ENCODE results near the gene FHAD1. TPM values are rescaled to one million over a fixed set of nuclear protein-coding genes. Genes with fewer than 3 reads are reported as not detected.
A peak's percentile ranks its signal among the peaks of the same experiment; 100 is the strongest.

FHAD1 gene
- total RNA-seq, 1 donor, result 0.63 TPM

DNA sequence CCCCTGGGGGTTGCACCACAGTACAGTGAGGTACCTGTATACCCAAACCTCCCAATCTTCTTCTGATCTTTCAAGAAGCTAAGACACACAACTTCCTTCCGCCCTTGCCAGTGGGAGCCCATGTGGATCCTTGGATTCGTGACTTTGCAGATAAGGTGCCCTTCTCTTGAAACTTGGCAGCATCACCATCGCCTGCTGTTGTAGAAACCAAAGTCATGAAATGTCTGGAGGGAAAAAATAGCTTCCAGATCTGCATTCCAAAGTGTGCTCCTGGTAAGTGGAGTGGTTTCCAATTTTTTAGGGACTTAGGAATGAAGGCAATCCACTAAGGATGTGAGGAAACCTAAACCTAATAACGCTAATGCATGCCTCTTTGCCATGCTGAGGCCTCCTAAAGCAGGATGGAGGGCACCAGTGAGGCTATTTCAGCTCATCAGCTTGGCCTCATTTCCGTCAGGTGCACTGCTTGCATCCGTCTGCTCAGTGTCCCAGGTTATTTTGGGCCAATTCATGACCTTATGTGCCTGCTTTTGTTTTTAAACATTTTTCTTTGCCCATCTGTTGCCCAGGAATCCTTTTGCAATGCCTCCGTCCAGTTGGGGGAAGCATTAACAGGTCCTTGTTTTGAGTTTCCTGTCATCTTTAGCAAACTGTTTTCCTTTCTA is 154.5 kb downstream of the FHAD1 start:
- peak; percentile 42 for DNase-seq (ENCODE audit: low read depth)
- H3K4me3 ChIP-seq (ENCODE audit: low read depth, low read length), result no peak overlapping the region
- TF ChIP-seq, protein P1, sequence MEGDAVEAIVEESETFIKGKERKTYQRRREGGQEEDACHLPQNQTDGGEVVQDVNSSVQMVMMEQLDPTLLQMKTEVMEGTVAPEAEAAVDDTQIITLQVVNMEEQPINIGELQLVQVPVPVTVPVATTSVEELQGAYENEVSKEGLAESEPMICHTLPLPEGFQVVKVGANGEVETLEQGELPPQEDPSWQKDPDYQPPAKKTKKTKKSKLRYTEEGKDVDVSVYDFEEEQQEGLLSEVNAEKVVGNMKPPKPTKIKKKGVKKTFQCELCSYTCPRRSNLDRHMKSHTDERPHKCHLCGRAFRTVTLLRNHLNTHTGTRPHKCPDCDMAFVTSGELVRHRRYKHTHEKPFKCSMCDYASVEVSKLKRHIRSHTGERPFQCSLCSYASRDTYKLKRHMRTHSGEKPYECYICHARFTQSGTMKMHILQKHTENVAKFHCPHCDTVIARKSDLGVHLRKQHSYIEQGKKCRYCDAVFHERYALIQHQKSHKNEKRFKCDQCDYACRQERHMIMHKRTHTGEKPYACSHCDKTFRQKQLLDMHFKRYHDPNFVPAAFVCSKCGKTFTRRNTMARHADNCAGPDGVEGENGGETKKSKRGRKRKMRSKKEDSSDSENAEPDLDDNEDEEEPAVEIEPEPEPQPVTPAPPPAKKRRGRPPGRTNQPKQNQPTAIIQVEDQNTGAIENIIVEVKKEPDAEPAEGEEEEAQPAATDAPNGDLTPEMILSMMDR (IDR thresholded peaks at IDR 0.05; ENCODE audit: insufficient read depth, low read length), result no peak

DNA sequence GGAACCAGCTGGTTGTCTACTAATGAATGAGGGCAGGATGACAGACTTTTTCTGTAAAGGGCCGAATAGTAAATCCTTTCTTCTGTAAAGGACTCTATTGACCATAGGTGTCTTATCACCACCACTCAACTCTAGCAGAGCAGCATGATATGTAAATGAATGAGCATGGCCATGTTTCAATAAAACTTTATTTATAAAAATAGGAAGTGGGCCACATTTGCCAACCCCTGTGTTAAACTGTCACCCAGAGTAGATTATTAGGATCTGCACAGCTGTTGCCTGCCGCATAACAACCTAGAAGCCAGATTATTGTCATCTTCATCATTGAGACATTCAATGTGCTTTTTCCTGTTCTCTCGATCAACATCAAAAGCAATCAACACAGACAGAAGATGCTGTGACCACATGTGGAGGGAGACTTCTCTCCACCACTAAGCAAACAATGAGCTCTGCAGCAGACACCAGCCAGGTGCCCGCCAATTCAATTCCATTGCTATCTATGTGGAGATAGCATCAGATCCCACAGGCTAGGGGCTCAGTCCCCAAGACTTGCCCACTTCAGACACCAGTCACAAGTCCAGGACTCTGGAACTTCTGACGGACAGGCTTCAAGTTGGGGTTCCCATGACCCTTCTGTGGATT is 155.9 kb downstream of the FHAD1 start:
- H3K4me3 ChIP-seq (ENCODE audit: low read depth, low read length), result no peak overlapping the region
- TF ChIP-seq, protein P1 (IDR thresholded peaks at IDR 0.05; ENCODE audit: insufficient read depth, low read length), result no peak
- DNase-seq (ENCODE audit: low read depth), result no peak

DNA sequence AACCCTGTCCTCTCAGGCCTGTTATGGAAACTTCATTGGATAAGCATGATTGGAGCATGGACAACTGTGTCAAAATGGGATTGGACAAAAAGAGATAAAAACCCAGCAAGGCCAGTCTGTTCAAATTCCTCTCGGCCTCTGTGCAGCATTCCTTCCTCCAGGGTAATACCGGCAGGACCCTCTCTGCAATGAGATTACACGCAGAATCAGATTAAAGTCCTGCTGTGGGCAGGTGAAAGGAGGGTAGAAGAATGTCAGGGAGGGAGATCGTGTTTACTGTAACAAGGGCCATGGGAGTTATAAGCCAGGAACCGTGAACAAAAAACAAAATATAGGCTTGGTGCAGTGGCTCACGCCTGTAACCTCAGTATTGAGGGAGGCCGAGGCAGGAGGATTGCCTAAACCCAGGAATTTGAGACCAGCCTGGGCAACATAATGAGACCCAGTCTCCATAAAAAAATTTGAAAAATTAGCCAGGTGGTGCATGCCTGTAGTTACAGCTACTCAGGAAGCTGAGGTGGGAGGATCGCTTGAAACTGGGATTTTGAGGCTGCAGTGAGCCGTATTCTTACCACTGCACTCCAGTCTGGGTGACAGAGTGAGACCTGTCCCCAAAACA is 157.0 kb downstream of the FHAD1 start:
- DNase-seq (ENCODE audit: low read depth), result no peak
- TF ChIP-seq, protein P1 (IDR thresholded peaks at IDR 0.05; ENCODE audit: insufficient read depth, low read length), result no peak
- H3K4me3 ChIP-seq (ENCODE audit: low read depth, low read length), result no peak overlapping the region

DNA sequence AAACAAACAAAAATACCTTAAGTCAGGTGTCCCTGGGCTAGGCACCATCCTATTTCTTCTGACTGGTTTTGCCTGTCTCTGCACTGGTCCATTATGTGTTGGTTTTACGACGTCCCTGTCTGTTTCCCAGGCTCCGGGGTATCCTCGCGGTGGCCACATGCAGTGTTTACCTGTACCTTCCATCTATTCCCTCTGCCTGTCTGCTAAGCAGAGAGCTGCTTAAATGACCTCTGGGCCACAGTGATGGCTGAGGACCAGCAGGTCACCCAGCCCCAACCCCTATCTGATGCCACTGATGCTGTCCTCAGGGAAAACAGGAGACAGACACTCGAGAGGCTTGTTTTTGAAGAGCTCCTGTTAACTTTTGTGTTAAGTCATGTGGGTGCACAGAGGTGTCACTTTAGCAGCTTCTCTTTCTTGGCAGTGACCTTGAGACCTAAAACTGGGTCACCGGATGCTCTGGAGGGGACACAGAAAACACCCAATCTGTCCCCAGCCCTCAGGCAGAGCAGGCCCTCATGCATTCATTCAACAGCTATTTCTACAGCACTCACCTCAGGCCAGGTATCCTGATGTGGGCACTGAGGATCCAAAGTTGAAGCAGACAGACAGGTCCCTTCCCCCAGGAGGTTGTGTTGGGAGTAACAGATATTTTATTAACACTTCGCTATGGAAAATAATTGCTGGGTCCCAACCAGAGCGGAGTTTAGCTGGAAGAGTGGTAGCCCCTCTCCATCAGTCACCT is 158.3 kb downstream of the FHAD1 start:
- no peak for DNase-seq (ENCODE audit: low read depth)
- TF ChIP-seq, protein P1 (IDR thresholded peaks at IDR 0.05; ENCODE audit: insufficient read depth, low read length), result no peak
- H3K4me3 ChIP-seq (ENCODE audit: low read depth, low read length), result no peak overlapping the region

DNA sequence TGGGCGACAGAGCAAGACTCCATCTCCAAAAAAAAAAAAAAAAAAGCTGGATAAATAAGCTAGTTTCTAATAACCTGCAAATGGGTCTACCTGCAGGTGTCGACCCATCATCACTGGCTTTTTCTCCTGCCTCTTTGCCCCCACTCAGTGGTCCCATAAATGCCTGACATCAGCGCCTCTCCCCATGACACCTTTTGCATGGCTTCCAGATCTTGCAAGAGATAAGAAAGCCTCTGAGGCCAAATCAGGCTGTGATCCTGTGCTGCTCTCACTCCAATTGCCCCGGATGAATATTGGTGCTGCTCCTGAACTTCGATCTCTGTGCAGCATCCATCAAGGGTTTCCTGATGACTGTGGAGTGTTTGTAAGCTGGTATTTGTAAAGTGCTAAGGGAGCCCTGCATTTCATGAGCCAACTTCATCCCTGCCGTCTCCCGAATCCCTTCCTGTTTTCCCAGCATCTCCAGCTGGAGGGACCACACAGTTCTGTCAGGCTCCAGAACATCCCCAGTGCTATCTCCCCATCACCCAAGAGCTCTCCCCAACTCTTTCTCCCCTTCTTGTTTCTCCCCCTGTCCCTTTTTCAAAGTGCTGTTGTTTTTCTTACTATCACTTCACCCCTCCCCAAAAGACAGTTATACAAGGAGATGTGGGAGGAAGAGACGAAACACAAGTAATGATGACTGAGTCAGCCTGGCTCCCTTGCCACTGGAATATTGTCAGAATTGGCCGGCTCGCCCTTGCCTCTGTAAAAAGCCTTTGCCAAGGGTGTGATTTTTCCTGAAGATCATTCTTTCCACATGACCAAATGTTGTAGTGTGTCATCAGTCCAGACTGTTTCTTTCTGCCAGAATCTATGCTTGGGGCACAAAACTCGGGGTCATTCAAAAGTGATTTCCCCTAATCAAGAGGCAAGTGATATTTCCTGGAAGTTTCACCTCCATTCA is 159.9 kb downstream of the FHAD1 start:
- peak; percentile 89 for DNase-seq (ENCODE audit: low read depth)
- TF ChIP-seq, protein P1 (IDR thresholded peaks at IDR 0.05; ENCODE audit: insufficient read depth, low read length), result no peak
- peak overlapping the region; percentile 10 for H3K4me3 ChIP-seq (ENCODE audit: low read depth, low read length)

DNA sequence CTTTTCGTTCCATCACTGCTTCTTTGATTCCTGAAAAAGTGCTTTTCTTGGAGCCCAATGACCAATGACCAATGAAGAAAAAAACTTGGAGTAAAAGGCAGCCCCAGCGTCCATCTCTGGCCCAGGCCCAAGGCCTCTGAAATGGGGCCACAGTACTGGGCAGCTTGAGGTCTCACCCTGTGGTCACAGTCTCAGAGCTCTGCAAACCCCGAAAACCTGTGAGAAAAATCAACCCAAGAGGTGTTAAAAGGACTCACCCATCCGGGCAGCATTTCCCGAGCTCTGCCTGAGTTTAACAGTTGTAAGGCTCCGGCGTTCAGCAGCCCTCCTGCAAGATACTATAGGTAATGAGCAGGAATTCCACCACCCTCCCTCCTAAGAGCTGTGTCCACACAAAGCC is 160.6 kb downstream of the FHAD1 start:
- H3K4me3 ChIP-seq (ENCODE audit: low read depth, low read length), result peak overlapping the region; percentile 10
- DNase-seq (ENCODE audit: low read depth), result no peak
- TF ChIP-seq, protein P1 (IDR thresholded peaks at IDR 0.05; ENCODE audit: insufficient read depth, low read length), result no peak
